SK-N-SH treated with all-trans-retinoic acid at 6 μM for 48 hours (cell line): ENCODE data around the gene CYB561.
A peak's percentile ranks its signal among the peaks of the same experiment; 100 is the strongest.

Source experiments
- ATAC-seq: fragments of 200-7000 bp; cut with Tn5 transposase; 3 replicates; pipeline ENCODE4 v1.9.1; 2020; ENCODE audit warnings: mild to moderate bottlenecking, moderate library complexity
- ARNTL ChIP-seq: fragments of 450-650 bp; formaldehyde crosslinking; IDR thresholded peaks from 2 replicates; pipeline ENCODE4 v1.5.0; 2020; ENCODE audit warnings: low read depth, mild to moderate bottlenecking, moderate library complexity, borderline replicate concordance
- BACH2 ChIP-seq: fragments of 250-450 bp; sonication (Bioruptor Pico); IDR thresholded peaks from 2 replicates; pipeline ENCODE4 v1.9.0; 2021; ENCODE audit warnings: mild to moderate bottlenecking, borderline replicate concordance
- CSDC2 ChIP-seq: fragments of 250-450 bp; sonication (Bioruptor Pico); IDR thresholded peaks from 2 replicates; pipeline ENCODE4 v1.5.0; 2020; ENCODE audit warnings: mild to moderate bottlenecking, moderate library complexity
- ESRRG ChIP-seq: fragments of 250-450 bp; sonication (Bioruptor Pico); IDR thresholded peaks from 2 replicates; pipeline ENCODE4 v1.6.1; 2021; ENCODE audit warnings: mild to moderate bottlenecking
- GLIS3 ChIP-seq: fragments of 250-450 bp; sonication (Bioruptor Pico); IDR thresholded peaks from 2 replicates; pipeline ENCODE4 v1.5.0; 2020; ENCODE audit warnings: mild to moderate bottlenecking, moderate library complexity
- ISL1 ChIP-seq: fragments of 250-450 bp; sonication (Bioruptor Pico); IDR thresholded peaks from 2 replicates; pipeline ENCODE4 v2.1.2; 2022; ENCODE audit warnings: mild to moderate bottlenecking, moderate library complexity
- PPARA ChIP-seq: fragments of 250-450 bp; sonication (Bioruptor Pico); IDR thresholded peaks from 2 replicates; pipeline ENCODE4 v1.5.0; 2020; ENCODE audit warnings: mild to moderate bottlenecking, borderline replicate concordance
- SNAI2 ChIP-seq: fragments of 250-450 bp; sonication (Bioruptor Pico); IDR thresholded peaks from 2 replicates; pipeline ENCODE4 v1.5.0; 2020; ENCODE audit warnings: mild to moderate bottlenecking, moderate library complexity
- TCF4 ChIP-seq: fragments of 250-450 bp; sonication (Bioruptor Pico); IDR thresholded peaks from 2 replicates; pipeline ENCODE4 v1.8.0; 2021; ENCODE audit warnings: mild to moderate bottlenecking, moderate library complexity, borderline replicate concordance
- TOX ChIP-seq: fragments of 250-450 bp; sonication (Bioruptor Pico); IDR thresholded peaks from 2 replicates; pipeline ENCODE4 v1.8.0; 2021; ENCODE audit warnings: mild to moderate bottlenecking, moderate library complexity, borderline replicate concordance
- ZC3H10 ChIP-seq: fragments of 250-450 bp; sonication (Bioruptor Pico); IDR thresholded peaks from 2 replicates; pipeline ENCODE4 v1.5.1; 2021; ENCODE audit warnings: mild to moderate bottlenecking, moderate library complexity
- ZFP3 ChIP-seq: fragments of 250-450 bp; sonication (Bioruptor Pico); IDR thresholded peaks from 2 replicates; pipeline ENCODE4 v1.5.0; 2020; ENCODE audit warnings: mild to moderate bottlenecking, moderate library complexity
- ZFP30 ChIP-seq: fragments of 450-650 bp; formaldehyde crosslinking; IDR thresholded peaks from 2 replicates; pipeline ENCODE4 v1.5.0; 2022; ENCODE audit warnings: mild to moderate bottlenecking, moderate library complexity
- ZNF565 ChIP-seq: fragments of 450-650 bp; formaldehyde crosslinking; conservative IDR thresholded peaks from 2 replicates; pipeline ENCODE4 v1.5.0; 2020; ENCODE audit warnings: low read depth, mild to moderate bottlenecking, moderate library complexity
- ZNF70 ChIP-seq: fragments of 450-650 bp; formaldehyde crosslinking; IDR thresholded peaks from 2 replicates; pipeline ENCODE4 v1.5.0; 2020; ENCODE audit warnings: mild to moderate bottlenecking, moderate library complexity
- ZNF8 ChIP-seq: fragments of 450-650 bp; formaldehyde crosslinking; IDR thresholded peaks from 2 replicates; pipeline ENCODE4 v1.5.0; 2020; ENCODE audit warnings: mild to moderate bottlenecking, moderate library complexity
- TF ChIP-seq, protein P1 (sequence below): fragments of 250-450 bp; sonication (Bioruptor Pico); IDR thresholded peaks from 2 replicates; pipeline ENCODE4 v1.5.1; 2021; ENCODE audit warnings: mild to moderate bottlenecking, moderate library complexity
- TF ChIP-seq, protein P2 (sequence below): fragments of 250-450 bp; sonication (Bioruptor Pico); IDR thresholded peaks from 2 replicates; pipeline ENCODE4 v1.5.1; 2020; ENCODE audit warnings: low read depth, mild to moderate bottlenecking, moderate library complexity
- TF ChIP-seq, protein P3 (sequence below): fragments of 250-450 bp; sonication (Bioruptor Pico); IDR thresholded peaks from 2 replicates; pipeline ENCODE4 v1.5.0; 2020; ENCODE audit warnings: mild to moderate bottlenecking, moderate library complexity
- TF ChIP-seq, protein P4 (sequence below): fragments of 250-450 bp; sonication (Bioruptor Pico); IDR thresholded peaks from 2 replicates; pipeline ENCODE4 v1.8.0; 2021; ENCODE audit warnings: low read depth, mild to moderate bottlenecking, moderate library complexity, borderline replicate concordance
- TF ChIP-seq, protein P5 (sequence below): fragments of 250-450 bp; sonication (Bioruptor Pico); IDR thresholded peaks from 2 replicates; pipeline ENCODE4 v1.8.0; 2020; ENCODE audit warnings: mild to moderate bottlenecking, moderate library complexity, borderline replicate concordance

Gene CYB561

DNA sequence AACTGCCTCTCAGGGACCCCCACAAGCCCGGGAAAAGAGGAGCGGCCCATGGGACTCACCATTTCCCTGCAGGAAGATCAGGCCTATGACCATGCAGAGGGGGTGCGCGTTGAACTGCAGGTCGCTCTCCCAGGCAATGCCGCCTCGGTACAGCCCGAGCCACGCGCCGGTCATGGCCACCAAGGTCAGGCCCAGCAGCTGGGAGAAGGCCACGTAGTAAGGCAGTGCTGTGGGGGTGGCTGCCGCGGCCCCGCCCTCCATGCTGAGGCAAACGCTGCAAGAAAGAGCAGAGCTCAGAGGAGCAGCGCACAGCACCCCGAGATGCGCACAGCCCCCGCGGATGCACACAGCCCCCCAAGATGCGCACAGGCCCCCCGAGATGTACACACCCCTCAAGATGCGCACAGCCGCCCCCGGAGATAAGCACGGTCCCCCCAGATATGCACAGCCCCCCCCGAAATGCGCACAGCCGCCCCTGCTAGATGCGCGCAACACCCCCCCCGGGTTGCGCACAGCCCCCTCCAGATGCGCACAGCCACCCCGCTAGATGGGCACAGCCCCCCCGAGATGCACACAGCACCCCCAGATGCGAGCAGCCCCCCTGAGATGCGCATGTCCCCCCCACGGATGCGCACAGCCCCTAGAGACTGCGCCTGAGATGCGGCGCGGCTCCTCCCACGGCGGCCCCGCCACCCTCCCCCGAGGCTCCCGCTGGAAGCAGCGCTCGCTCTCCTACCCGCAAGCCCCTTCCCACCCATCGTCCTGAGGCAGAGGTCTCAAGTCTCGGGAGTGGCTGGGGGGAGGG, 8.6 kb downstream of the CYB561 start:
- ATAC-seq: no peak
- TF ChIP-seq ESRRG (CRISPR knock-in tag) (no peak), BACH2 (no peak)
- TF ChIP-seq, protein P1, sequence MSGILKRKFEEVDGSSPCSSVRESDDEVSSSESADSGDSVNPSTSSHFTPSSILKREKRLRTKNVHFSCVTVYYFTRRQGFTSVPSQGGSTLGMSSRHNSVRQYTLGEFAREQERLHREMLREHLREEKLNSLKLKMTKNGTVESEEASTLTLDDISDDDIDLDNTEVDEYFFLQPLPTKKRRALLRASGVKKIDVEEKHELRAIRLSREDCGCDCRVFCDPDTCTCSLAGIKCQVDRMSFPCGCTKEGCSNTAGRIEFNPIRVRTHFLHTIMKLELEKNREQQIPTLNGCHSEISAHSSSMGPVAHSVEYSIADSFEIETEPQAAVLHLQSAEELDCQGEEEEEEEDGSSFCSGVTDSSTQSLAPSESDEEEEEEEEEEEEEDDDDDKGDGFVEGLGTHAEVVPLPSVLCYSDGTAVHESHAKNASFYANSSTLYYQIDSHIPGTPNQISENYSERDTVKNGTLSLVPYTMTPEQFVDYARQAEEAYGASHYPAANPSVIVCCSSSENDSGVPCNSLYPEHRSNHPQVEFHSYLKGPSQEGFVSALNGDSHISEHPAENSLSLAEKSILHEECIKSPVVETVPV (CRISPR knock-in tag): no peak

DNA sequence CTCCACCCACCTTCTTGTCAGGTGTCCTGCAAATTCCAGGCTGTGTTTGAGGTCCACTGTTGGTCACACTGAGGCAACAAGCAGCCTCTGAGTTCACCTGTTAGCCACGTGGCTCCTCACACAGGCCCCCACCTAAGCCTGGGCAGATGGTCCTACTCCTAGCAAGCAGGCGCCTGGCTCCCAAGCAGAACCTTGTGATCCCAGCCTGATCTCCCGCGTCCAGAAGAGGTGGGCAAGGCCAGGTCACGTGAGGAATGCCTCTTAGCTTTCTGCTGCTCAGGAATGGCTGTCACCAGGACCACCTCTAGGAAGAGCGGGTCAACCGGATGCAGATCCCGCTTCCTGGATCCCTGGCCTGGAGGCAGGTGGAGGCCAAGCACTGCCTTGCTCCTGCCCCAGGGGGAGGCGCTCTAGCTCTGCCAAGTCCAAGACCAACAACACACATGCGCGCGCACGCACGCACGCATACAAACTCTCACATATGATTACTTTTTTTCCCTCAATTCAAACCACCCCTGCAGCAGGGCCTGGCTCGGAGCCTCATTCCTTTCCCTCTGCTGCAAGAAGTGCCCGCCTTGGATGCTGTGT, 9.5 kb downstream of the CYB561 start:
- no peak for ATAC-seq
- TF ChIP-seq ZNF565: no peak
- TF ChIP-seq PPARA (CRISPR knock-in tag): no peak
- TF ChIP-seq, protein P1 (CRISPR knock-in tag): no peak
- no peak for TF ChIP-seq SNAI2
- TF ChIP-seq ZFP30 (CRISPR knock-in tag): no peak
- no peak for TF ChIP-seq BACH2
- no peak for TF ChIP-seq ARNTL (CRISPR knock-in tag)
- TF ChIP-seq ESRRG (CRISPR knock-in tag): no peak
- TF ChIP-seq TCF4 (CRISPR knock-in tag): no peak
- TF ChIP-seq ZNF70: no peak
- TF ChIP-seq ZNF8 (CRISPR knock-in tag): no peak
- TF ChIP-seq GLIS3: no peak
- TF ChIP-seq CSDC2 (CRISPR knock-in tag): no peak; the same call in 1 of the 2 replicates
- no peak for TF ChIP-seq ZC3H10 (CRISPR knock-in tag)
- TF ChIP-seq, protein P2, sequence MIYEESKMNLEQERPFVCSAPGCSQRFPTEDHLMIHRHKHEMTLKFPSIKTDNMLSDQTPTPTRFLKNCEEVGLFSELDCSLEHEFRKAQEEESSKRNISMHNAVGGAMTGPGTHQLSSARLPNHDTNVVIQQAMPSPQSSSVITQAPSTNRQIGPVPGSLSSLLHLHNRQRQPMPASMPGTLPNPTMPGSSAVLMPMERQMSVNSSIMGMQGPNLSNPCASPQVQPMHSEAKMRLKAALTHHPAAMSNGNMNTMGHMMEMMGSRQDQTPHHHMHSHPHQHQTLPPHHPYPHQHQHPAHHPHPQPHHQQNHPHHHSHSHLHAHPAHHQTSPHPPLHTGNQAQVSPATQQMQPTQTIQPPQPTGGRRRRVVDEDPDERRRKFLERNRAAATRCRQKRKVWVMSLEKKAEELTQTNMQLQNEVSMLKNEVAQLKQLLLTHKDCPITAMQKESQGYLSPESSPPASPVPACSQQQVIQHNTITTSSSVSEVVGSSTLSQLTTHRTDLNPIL (CRISPR knock-in tag): no peak
- TF ChIP-seq ISL1 (CRISPR knock-in tag): no peak
- TF ChIP-seq TOX (CRISPR knock-in tag): no peak

DNA sequence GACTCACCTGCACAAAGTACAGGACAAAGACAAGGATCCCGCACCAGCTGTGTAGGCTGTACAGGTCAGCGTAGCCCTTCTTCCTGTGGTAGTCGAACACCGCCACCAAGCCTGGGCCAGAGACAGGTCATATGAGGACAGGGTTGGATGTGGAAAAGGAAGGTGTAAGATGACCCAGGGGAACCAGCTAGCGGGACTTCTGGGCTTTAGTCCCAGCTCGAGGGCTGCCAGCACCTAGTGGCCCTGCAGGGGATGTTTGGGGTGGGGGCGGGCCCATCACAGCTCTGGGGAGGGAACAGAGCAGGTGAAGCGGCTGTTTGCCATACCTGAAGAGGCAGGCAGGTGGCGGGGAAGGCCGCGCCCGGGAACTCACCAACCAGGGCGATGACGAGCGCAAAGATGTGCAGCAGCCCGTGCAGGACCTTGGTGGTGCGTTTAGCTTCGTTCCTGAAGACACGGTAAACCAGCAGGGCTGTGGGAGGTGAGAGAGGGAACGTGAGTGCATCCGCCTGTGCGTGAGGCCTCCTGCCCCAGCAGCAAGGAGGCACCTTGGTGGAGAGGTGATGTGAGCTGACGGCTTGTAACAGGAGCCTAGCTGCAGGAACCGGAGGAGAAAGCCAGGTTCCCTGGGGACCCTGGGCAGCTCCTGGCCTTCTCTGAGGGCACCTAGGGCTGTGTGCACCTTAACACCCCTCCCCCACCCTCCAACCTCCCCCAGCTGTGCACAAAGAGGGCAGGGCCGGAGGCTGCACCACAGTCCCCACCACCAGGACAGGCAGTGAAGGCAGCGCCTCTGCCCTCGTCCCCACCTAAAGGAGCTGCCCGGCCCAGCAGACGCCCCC, 10.2 kb downstream of the CYB561 start:
- ATAC-seq: peak; percentile 1
- TF ChIP-seq, protein P3, sequence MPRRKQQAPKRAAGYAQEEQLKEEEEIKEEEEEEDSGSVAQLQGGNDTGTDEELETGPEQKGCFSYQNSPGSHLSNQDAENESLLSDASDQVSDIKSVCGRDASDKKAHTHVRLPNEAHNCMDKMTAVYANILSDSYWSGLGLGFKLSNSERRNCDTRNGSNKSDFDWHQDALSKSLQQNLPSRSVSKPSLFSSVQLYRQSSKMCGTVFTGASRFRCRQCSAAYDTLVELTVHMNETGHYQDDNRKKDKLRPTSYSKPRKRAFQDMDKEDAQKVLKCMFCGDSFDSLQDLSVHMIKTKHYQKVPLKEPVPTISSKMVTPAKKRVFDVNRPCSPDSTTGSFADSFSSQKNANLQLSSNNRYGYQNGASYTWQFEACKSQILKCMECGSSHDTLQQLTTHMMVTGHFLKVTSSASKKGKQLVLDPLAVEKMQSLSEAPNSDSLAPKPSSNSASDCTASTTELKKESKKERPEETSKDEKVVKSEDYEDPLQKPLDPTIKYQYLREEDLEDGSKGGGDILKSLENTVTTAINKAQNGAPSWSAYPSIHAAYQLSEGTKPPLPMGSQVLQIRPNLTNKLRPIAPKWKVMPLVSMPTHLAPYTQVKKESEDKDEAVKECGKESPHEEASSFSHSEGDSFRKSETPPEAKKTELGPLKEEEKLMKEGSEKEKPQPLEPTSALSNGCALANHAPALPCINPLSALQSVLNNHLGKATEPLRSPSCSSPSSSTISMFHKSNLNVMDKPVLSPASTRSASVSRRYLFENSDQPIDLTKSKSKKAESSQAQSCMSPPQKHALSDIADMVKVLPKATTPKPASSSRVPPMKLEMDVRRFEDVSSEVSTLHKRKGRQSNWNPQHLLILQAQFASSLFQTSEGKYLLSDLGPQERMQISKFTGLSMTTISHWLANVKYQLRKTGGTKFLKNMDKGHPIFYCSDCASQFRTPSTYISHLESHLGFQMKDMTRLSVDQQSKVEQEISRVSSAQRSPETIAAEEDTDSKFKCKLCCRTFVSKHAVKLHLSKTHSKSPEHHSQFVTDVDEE (CRISPR knock-in tag): no peak
- TF ChIP-seq PPARA (CRISPR knock-in tag) (no peak), ARNTL (CRISPR knock-in tag) (no peak), ESRRG (CRISPR knock-in tag) (no peak), ISL1 (CRISPR knock-in tag) (no peak), BACH2 (no peak), ZNF565 (no peak), ZFP30 (CRISPR knock-in tag) (no peak), GLIS3 (no peak), SNAI2 (no peak), CSDC2 (CRISPR knock-in tag) (no peak), TOX (CRISPR knock-in tag) (no peak), ZFP3 (CRISPR knock-in tag) (no peak)
- TF ChIP-seq, protein P4, sequence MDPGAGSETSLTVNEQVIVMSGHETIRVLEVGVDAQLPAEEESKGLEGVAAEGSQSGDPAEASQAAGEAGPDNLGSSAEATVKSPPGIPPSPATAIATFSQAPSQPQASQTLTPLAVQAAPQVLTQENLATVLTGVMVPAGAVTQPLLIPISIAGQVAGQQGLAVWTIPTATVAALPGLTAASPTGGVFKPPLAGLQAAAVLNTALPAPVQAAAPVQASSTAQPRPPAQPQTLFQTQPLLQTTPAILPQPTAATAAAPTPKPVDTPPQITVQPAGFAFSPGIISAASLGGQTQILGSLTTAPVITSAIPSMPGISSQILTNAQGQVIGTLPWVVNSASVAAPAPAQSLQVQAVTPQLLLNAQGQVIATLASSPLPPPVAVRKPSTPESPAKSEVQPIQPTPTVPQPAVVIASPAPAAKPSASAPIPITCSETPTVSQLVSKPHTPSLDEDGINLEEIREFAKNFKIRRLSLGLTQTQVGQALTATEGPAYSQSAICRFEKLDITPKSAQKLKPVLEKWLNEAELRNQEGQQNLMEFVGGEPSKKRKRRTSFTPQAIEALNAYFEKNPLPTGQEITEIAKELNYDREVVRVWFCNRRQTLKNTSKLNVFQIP: no peak
- TF ChIP-seq, protein P5, sequence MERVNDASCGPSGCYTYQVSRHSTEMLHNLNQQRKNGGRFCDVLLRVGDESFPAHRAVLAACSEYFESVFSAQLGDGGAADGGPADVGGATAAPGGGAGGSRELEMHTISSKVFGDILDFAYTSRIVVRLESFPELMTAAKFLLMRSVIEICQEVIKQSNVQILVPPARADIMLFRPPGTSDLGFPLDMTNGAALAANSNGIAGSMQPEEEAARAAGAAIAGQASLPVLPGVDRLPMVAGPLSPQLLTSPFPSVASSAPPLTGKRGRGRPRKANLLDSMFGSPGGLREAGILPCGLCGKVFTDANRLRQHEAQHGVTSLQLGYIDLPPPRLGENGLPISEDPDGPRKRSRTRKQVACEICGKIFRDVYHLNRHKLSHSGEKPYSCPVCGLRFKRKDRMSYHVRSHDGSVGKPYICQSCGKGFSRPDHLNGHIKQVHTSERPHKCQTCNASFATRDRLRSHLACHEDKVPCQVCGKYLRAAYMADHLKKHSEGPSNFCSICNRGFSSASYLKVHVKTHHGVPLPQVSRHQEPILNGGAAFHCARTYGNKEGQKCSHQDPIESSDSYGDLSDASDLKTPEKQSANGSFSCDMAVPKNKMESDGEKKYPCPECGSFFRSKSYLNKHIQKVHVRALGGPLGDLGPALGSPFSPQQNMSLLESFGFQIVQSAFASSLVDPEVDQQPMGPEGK (CRISPR knock-in tag): no peak
- TF ChIP-seq, protein P1 (CRISPR knock-in tag): no peak
